OCI-LY1 (cell line): ENCODE data around the gene CCDC141.

Experiments
- H2AFZ ChIP-seq: fragments of 200-600 bp; sonication (generic), shearing (Covaris generic); 2 replicates; pipeline ENCODE4 v1.6.0; 2014; ENCODE audit warnings: antibody characterized with exemption, mild to moderate bottlenecking, low read length
- H3F3A ChIP-seq: fragments of 200-600 bp; sonication (generic), shearing (Covaris generic); 2 replicates; pipeline ENCODE4 v1.6.0; 2014; ENCODE audit warnings: mild to moderate bottlenecking, antibody characterized with exemption, low read length, moderate library complexity; ENCODE audit not compliant: insufficient read depth
- H3K27ac ChIP-seq: fragments of 200-600 bp; sonication (generic); 2 replicates; pipeline ENCODE4 v1.5.1; 2014; ENCODE audit warnings: low read length, mixed run types, mild to moderate bottlenecking, low read depth; ENCODE audit not compliant: poor library complexity, severe bottlenecking
- H3K27me3 ChIP-seq: fragments of 200-600 bp; sonication (generic); 2 replicates; pipeline ENCODE4 v1.6.0; 2014; ENCODE audit warnings: antibody characterized with exemption, mild to moderate bottlenecking, low read length, moderate library complexity; ENCODE audit not compliant: insufficient read depth
- H3K36me3 ChIP-seq: fragments of 200-600 bp; sonication (generic); 2 replicates; pipeline ENCODE4 v1.6.1; 2014; ENCODE audit warnings: mild to moderate bottlenecking, antibody characterized with exemption, low read length, moderate library complexity, mixed read lengths; ENCODE audit not compliant: insufficient read depth
- H3K4me1 ChIP-seq: fragments of 200-600 bp; sonication (generic); 2 replicates; pipeline ENCODE4 v1.5.1; 2014; ENCODE audit warnings: mild to moderate bottlenecking, low read length, moderate library complexity; ENCODE audit not compliant: insufficient read depth, severe bottlenecking
- H3K4me2 ChIP-seq: fragments of 200-600 bp; sonication (generic), shearing (Covaris generic); 2 replicates; pipeline ENCODE4 v1.6.1; 2014; ENCODE audit warnings: low read length
- H3K4me3 ChIP-seq: fragments of 200-600 bp; sonication (generic); 2 replicates; pipeline ENCODE4 v1.5.1; 2014; ENCODE audit warnings: low read length, low read depth, mild to moderate bottlenecking, mixed read lengths; ENCODE audit not compliant: poor library complexity, severe bottlenecking
- H3K79me2 ChIP-seq: fragments of 200-600 bp; shearing (Covaris generic); 2 replicates; pipeline ENCODE4 v1.6.1; 2016; ENCODE audit warnings: mixed run types, low read length, mixed read lengths; ENCODE audit not compliant: insufficient read depth
- H3K9ac ChIP-seq: fragments of 200-600 bp; sonication (generic), shearing (Covaris generic); 2 replicates; pipeline ENCODE4 v1.6.1; 2014; ENCODE audit warnings: mild to moderate bottlenecking, low read length, mixed read lengths
- H3K9me2 ChIP-seq: fragments of 200-600 bp; sonication (generic), shearing (Covaris generic); 2 replicates; pipeline ENCODE4 v1.6.1; 2014; ENCODE audit warnings: low read depth, mild to moderate bottlenecking, low read length, mixed read lengths
- H3K9me3 ChIP-seq: fragments of 200-600 bp; shearing (Covaris generic); 2 replicates; pipeline ENCODE4 v1.6.1; 2014; ENCODE audit warnings: low read length, mixed read lengths
- H4K20me1 ChIP-seq: fragments of 200-600 bp; sonication (generic), shearing (Covaris generic); 2 replicates; pipeline ENCODE4 v1.6.0; 2016; ENCODE audit warnings: mild to moderate bottlenecking, low read length; ENCODE audit not compliant: insufficient read depth
- EZH2 ChIP-seq: fragments of 200-600 bp; sonication (generic), shearing (Covaris generic); IDR thresholded peaks from 2 replicates; pipeline ENCODE4 v1.8.0; 2017; ENCODE audit warnings: borderline replicate concordance, mixed run types, mild to moderate bottlenecking, antibody characterized with exemption, low read length, moderate library complexity, mixed read lengths
- TF ChIP-seq, protein P1 (sequence below): fragments of 200-600 bp; sonication (generic), shearing (Covaris generic); IDR thresholded peaks from 2 replicates; pipeline ENCODE4 v1.5.1; 2017; ENCODE audit warnings: mild to moderate bottlenecking, antibody characterized with exemption, low read length, moderate library complexity, mixed read lengths

The CCDC141 gene

DNA sequence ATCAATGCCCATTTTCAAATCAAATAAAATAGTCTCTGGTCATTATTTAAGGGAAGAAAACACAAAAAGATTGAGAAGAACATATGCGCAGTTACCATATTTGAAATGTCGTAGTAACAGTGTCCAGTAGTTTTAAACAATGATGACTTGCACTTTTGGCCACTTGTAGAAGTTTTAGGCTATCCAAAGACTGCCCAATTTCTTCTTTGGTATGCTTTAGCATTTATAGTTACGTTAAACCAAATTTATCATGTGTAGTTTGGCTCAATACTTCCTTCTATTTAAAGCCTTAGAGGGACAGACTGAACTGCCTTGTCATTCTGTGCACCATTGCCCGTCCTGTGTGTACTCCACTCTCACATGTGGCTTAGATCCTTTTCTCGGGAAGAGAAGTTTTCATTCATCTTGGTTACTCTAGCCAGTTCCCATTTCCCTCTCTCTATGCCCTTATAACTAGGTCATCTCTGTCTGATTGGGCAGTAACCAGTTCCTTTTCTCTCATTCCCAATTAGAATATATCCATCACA lies 157.9 kb downstream of the CCDC141 start:
- Histone ChIP-seq H3K9me3 (no peaks in the 10 kb centered on the region), H4K20me1 (no peaks in the 10 kb centered on the region), H3F3A (no peaks in the 10 kb centered on the region), H3K27ac (no peak overlapping the region), H3K4me2 (no peak overlapping the region), H3K9ac (no peak overlapping the region), H3K4me3 (no peak overlapping the region), H3K36me3 (no peaks in the 10 kb centered on the region), H2AFZ (no peak overlapping the region), H3K79me2 (no peaks in the 10 kb centered on the region), H3K27me3 (no peaks in the 10 kb centered on the region), H3K9me2 (no peaks in the 10 kb centered on the region), H3K4me1 (no peaks in the 10 kb centered on the region)
- TF ChIP-seq, protein P1, sequence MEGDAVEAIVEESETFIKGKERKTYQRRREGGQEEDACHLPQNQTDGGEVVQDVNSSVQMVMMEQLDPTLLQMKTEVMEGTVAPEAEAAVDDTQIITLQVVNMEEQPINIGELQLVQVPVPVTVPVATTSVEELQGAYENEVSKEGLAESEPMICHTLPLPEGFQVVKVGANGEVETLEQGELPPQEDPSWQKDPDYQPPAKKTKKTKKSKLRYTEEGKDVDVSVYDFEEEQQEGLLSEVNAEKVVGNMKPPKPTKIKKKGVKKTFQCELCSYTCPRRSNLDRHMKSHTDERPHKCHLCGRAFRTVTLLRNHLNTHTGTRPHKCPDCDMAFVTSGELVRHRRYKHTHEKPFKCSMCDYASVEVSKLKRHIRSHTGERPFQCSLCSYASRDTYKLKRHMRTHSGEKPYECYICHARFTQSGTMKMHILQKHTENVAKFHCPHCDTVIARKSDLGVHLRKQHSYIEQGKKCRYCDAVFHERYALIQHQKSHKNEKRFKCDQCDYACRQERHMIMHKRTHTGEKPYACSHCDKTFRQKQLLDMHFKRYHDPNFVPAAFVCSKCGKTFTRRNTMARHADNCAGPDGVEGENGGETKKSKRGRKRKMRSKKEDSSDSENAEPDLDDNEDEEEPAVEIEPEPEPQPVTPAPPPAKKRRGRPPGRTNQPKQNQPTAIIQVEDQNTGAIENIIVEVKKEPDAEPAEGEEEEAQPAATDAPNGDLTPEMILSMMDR = no peak
- TF ChIP-seq EZH2 = no peak

DNA sequence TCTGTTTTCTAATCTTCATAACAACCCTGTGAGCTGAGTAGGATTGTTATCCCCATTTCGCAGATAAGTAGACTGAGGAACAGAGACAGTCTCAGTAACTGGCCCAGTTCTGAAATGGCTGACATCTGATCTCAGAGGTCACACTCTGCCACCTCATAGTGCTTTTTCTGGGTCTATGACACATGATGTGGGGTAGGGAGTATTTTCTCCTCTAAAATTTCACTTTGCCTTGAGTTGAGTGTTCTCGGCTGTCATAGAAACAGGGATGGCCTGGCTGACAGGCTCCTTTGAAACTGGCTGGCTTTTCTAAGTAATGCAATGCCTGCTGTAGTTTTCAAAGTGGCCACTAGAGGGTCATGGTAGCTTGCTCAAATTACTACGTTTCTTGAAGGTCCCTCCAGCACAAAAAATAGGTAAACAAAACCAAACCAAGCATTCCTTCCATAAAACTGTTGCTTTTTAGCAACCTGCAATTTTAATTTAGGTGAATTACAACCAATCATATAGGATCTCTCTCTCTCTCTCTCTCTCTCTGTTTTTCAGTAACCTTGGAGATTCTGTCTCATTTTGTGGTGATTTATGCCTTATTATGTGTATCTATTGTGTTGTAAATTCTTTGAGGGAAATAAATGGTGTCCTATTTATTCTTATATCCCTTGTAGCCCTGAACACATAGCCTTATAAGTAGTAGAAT lies 158.5 kb downstream of the CCDC141 start:
- Histone ChIP-seq H4K20me1 (no peaks in the 10 kb centered on the region), H3K9me3 (no peaks in the 10 kb centered on the region), H3K27ac (no peak overlapping the region), H3K79me2 (no peaks in the 10 kb centered on the region), H3K4me1 (no peaks in the 10 kb centered on the region), H3K4me2 (no peak overlapping the region), H3F3A (no peaks in the 10 kb centered on the region), H3K4me3 (no peak overlapping the region), H3K27me3 (no peaks in the 10 kb centered on the region), H2AFZ (no peak overlapping the region), H3K36me3 (no peaks in the 10 kb centered on the region), H3K9ac (no peak overlapping the region), H3K9me2 (no peaks in the 10 kb centered on the region)
- no peak for TF ChIP-seq EZH2
- TF ChIP-seq, protein P1 = peak; percentile 96

- no peak overlapping the region for H3K4me3 ChIP-seq
- H3F3A ChIP-seq = no peaks in the 10 kb centered on the region
- H3K4me2 ChIP-seq = no peak overlapping the region
- no peaks in the 10 kb centered on the region for H4K20me1 ChIP-seq
- H2AFZ ChIP-seq = no peak overlapping the region
- no peaks in the 10 kb centered on the region for H3K4me1 ChIP-seq
- H3K9ac ChIP-seq = no peak overlapping the region
- no peaks in the 10 kb centered on the region for H3K9me2 ChIP-seq
- H3K27ac ChIP-seq = no peak overlapping the region
- no peaks in the 10 kb centered on the region for H3K36me3 ChIP-seq
- H3K79me2 ChIP-seq = no peaks in the 10 kb centered on the region
- no peaks in the 10 kb centered on the region for H3K27me3 ChIP-seq
- no peaks in the 10 kb centered on the region for H3K9me3 ChIP-seq
- no peak for TF ChIP-seq EZH2
- TF ChIP-seq, protein P1 = no peak
These were observed 163.9 kb downstream of the CCDC141 start for GRCh38 chr2:178886006-178886405.
